Hepatocyte (in vitro differentiated cells): Measurements from ENCODE around the gene TCFL5. TPM values are rescaled to one million over a fixed set of nuclear protein-coding genes. Genes with fewer than 3 reads are reported as not detected.

Experiments used
- DNase-seq: peaks from one replicate; pipeline ENCODE4 v3.0.0-alpha.2; 2016; ENCODE audit warnings: low spot score
- H2AFZ ChIP-seq: fragments of 200-600 bp; sonication (generic); 2 replicates; pipeline ENCODE4 v1.6.0; 2016; ENCODE audit warnings: antibody characterized with exemption, mild to moderate bottlenecking
- H3K27ac ChIP-seq: fragments of 200-600 bp; sonication (generic); 2 replicates; pipeline ENCODE4 v1.5.1; 2016; ENCODE audit warnings: mild to moderate bottlenecking
- H3K27me3 ChIP-seq: fragments of 200-600 bp; sonication (generic); 2 replicates; pipeline ENCODE4 v1.6.1; 2016
- H3K36me3 ChIP-seq: fragments of 200-600 bp; sonication (generic); replicated peaks from 2 replicates; pipeline ENCODE4 v1.5.1; 2016; ENCODE audit warnings: low read depth; ENCODE audit not compliant: insufficient read depth
- H3K4me1 ChIP-seq: fragments of 200-600 bp; sonication (generic); 2 replicates; pipeline ENCODE4 v1.5.1; 2016; ENCODE audit warnings: mild to moderate bottlenecking, moderate library complexity; ENCODE audit not compliant: insufficient read depth
- H3K4me2 ChIP-seq: fragments of 200-600 bp; sonication (generic); 2 replicates; pipeline ENCODE4 v1.6.0; 2016
- H3K4me3 ChIP-seq: fragments of 200-600 bp; sonication (generic); 2 replicates; pipeline ENCODE4 v1.5.1; 2016; ENCODE audit warnings: mild to moderate bottlenecking
- H3K79me2 ChIP-seq: fragments of 200-600 bp; sonication (generic); 2 replicates; pipeline ENCODE4 v1.6.0; 2017; ENCODE audit warnings: mild to moderate bottlenecking
- H3K9me2 ChIP-seq: fragments of 200-600 bp; sonication (generic); replicated peaks from 2 replicates; pipeline ENCODE4 v1.6.0; 2017; ENCODE audit warnings: mild to moderate bottlenecking; ENCODE audit not compliant: insufficient read depth
- H3K9me3 ChIP-seq: fragments of 200-600 bp; sonication (generic); 2 replicates; pipeline ENCODE4 v1.5.1; 2016; ENCODE audit warnings: low read depth, mild to moderate bottlenecking
- H4K20me1 ChIP-seq: fragments of 200-600 bp; sonication (generic); 2 replicates; pipeline ENCODE4 v1.6.0; 2016; ENCODE audit warnings: mild to moderate bottlenecking; ENCODE audit not compliant: insufficient read depth, poor library complexity, severe bottlenecking
- CTCF ChIP-seq: fragments of 200-600 bp; sonication (generic); IDR thresholded peaks from 2 replicates; pipeline ENCODE4 v1.5.1; 2016; ENCODE audit warnings: antibody characterized with exemption, mild to moderate bottlenecking; ENCODE audit not compliant: poor library complexity
- EZH2 ChIP-seq: fragments of 200-600 bp; sonication (generic); IDR thresholded peaks from 2 replicates; pipeline ENCODE4 v1.6.1; 2016; ENCODE audit warnings: antibody characterized with exemption, mild to moderate bottlenecking, borderline replicate concordance
- EZH2phosphoT487 ChIP-seq: fragments of 200-600 bp; sonication (generic); IDR thresholded peaks from one replicate; pipeline ENCODE4 v1.6.1; 2018; ENCODE audit warnings: antibody characterized with exemption, mild to moderate bottlenecking, low read depth, moderate library complexity; ENCODE audit not compliant: unreplicated experiment, severe bottlenecking
- WGBS: methylation state at CpG from one replicate; pipeline ENCODE4 v1.1.6; 2016; ENCODE audit warnings: low lambda C conversion rate; ENCODE audit errors: missing lambda C conversion rate; 5-methylcytosine and 5-hydroxymethylcytosine counted together
- polyA plus RNA-seq: library from polyadenylated mRNA; unstranded; fragments of >200 nt; fragmentation: Nextera tagmentation; extraction: Ambion mirVana; gene quantifications from 2 replicates; pipeline ENCODE4 v1.2.1, GENCODE V29; 2016
- total RNA-seq: library from RNA; depleted of rRNA; stranded (reverse); fragments of >200 nt; gene quantifications from 2 replicates; pipeline ENCODE4 v1.2.3, GENCODE V29; 2014

The TCFL5 gene
- total and polyA plus RNA-seq, 2 experiments from 2014 or later, result 8.5 to 9.5 TPM

DNA sequence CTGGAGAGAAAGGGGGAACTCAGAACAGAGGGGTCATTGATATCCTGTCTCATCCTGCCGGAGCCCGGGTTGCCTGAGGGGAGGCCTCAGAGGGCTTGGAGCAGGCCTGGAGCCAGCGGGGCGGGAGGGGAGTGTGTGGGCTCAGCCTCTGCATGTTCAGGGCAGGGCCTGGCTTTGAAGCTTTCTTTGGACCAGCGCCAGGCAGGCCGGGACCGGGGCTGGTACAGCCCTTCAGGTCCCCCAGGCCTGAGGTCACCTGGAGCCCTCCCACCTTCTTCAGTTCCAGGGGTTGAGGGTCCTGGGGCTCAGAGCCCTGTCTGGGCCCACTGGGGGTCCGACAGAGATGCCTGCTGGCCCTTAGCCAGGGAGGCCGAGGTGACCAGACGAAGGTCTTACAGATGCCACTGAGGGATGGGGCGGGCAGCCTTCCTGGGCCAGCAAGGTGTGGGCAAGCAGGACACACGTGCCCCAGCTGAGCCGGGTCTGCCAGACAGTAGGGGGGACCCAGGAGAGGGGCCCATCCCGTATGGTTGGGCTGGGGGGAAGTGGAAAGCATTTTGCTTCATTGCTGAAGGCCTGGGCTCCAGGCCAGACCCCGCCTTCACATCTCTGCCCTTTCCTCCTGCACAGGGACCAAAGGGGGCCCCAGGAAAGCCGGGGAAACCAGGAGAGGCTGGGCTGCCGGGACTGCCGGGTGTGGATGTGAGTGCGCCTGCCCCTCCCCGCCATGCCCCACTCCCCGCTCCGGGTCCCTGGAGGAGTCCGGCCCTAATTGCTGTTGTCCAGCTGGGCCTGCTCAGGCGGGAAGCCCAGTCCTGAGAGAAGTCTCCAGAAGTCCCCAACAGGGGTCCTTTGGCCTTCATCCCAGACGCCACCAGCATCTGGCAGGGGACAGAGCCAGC lies 42.8 kb downstream of the TCFL5 start:
- H2AFZ ChIP-seq, result no peak overlapping the region
- H4K20me1 ChIP-seq, result no peaks in the 10 kb centered on the region
- no peaks in the 10 kb centered on the region for H3K9me2 ChIP-seq
- H3K9me3 ChIP-seq, result no peaks in the 10 kb centered on the region
- peak overlapping the region; percentile 92 for H3K4me2 ChIP-seq
- H3K27me3 ChIP-seq, result peaks cover 19% of the 10 kb centered on the region
- no peak for TF ChIP-seq CTCF
- TF ChIP-seq EZH2, result no peak
- no peak for TF ChIP-seq EZH2phosphoT487
- H3K4me1 ChIP-seq, result peaks cover 42% of the 10 kb centered on the region
- peak; percentile 78 for DNase-seq
- peak overlapping the region; percentile 37 for H3K27ac ChIP-seq
- no peaks in the 10 kb centered on the region for H3K79me2 ChIP-seq
- 57% methylated on average over 25 of the region's 25 CpGs for WGBS
- H3K4me3 ChIP-seq, result no peak overlapping the region
- no peaks in the 10 kb centered on the region for H3K36me3 ChIP-seq

DNA sequence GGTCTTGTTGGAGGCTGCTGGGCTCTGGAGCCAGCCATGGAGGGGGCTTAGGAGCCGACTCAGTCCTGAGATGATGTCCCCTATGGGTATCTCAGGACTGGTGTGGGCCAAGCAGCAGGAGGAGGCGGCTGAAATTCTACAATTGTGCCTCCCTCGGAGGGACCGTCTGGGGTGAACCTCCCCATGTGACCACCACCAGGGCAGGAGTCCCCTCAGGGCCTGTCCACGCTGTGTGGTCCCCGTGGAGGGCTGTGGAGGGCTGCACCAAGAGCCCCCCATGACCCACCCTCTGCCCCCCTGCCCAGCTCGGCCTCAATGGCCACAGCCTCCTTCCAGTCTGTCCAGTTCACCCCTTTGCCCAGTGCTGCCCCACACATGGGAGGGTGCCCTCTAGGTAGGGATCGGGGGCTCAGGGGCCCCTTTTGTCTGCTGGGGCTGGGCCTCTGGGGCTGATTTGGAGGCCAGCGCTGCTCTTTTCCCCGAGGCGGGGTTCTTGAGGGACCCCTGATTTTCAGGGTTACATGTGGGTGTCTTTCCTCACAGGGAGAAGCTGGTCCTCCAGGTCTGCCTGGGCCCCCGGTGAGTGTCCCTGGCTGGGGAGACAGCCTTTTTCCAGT lies 43.5 kb downstream of the TCFL5 start:
- WGBS, result 88% methylated on average over 12 of the region's 12 CpGs
- Histone ChIP-seq H3K36me3 (no peaks in the 10 kb centered on the region), H2AFZ (no peak overlapping the region), H3K79me2 (no peaks in the 10 kb centered on the region), H3K4me2 (peak overlapping the region; percentile 92), H3K4me1 (peaks cover 42% of the 10 kb centered on the region), H3K9me2 (no peaks in the 10 kb centered on the region), H3K27me3 (peaks cover 19% of the 10 kb centered on the region), H3K27ac (peak overlapping the region; percentile 37), H3K9me3 (no peaks in the 10 kb centered on the region), H4K20me1 (no peaks in the 10 kb centered on the region), H3K4me3 (no peak overlapping the region)
- no peak for DNase-seq
- TF ChIP-seq EZH2phosphoT487 (no peak), EZH2 (no peak), CTCF (no peak)

GRCh38 chr20:62816884-62817873 lies 44.4 kb downstream of the TCFL5 start, which contains the start of gene COL9A3:
Gene COL9A3, plus strand, starts transcription at chr20:62817050. Its CDS starts 15 bp downstream, at chr20:62817065.
- H3K4me3 ChIP-seq, result no peak within 1 kb of the TSS
- H2AFZ ChIP-seq, result peak within 1 kb of the TSS; percentile 56
- H4K20me1 ChIP-seq, result no peaks in the 10 kb centered on the region
- peaks cover 19% of the 10 kb centered on the region for H3K27me3 ChIP-seq
- 6% methylated on average over 42 of the region's 108 CpGs for WGBS
- peaks cover 42% of the 10 kb centered on the region for H3K4me1 ChIP-seq
- no peaks in the 10 kb centered on the region for H3K79me2 ChIP-seq
- no peaks in the 10 kb centered on the region for H3K9me3 ChIP-seq
- H3K9me2 ChIP-seq, result no peaks in the 10 kb centered on the region
- H3K27ac ChIP-seq, result no peak within 1 kb of the TSS
- H3K4me2 ChIP-seq, result peak within 1 kb of the TSS; percentile 92
- peak; percentile 66 for DNase-seq
- no peak for TF ChIP-seq CTCF
- TF ChIP-seq EZH2, result no peak
- no peak for TF ChIP-seq EZH2phosphoT487
- no peaks in the 10 kb centered on the region for H3K36me3 ChIP-seq
